ENCODE results near the gene SOAT1. TPM values are rescaled to one million over a fixed set of nuclear protein-coding genes. Genes with fewer than 3 reads are reported as not detected.

The SOAT1 gene
- total RNA-seq, 1 experiment from 2014 or later: 7.5 TPM

GRCh38 chr1:179334440-179334839 lies 40.8 kb downstream of the SOAT1 start:
- WGBS (ENCODE audit: extremely low coverage, insufficient read length, low lambda C conversion rate): no CpG with 5 or more reads among the region's 4 CpGs
- no peak for TF ChIP-seq CTCF (conservative IDR thresholded peaks at IDR 0.05)
- H3K27ac Mint-ChIP-seq: no peak overlapping the region
- Histone ChIP-seq H2BK12ac (ENCODE audit: insufficient read length, low read depth, low read length) (no peak overlapping the region), H4K91ac (ENCODE audit: insufficient read length, low read depth, low read length) (no peak overlapping the region), H3K9me3 (ENCODE audit: control insufficient read depth, low read depth, low read length) (no peaks in the 10 kb centered on the region), H3K27me3 (ENCODE audit: insufficient read depth, low read length) (no peaks in the 10 kb centered on the region), H2BK5ac (ENCODE audit: insufficient read length, low read length) (no peak overlapping the region), H2BK15ac (ENCODE audit: low read depth, low read length) (no peak overlapping the region), H3K4me1 (ENCODE audit: insufficient read depth, low read length) (no peaks in the 10 kb centered on the region), H4K20me1 (ENCODE audit: control insufficient read depth, insufficient read depth, insufficient read length) (no peaks in the 10 kb centered on the region), H3K14ac (ENCODE audit: insufficient read depth, low read length) (no peak overlapping the region), H3K9ac (ENCODE audit: extremely low read depth, insufficient read length, low read length) (no peak overlapping the region), H3K23me2 (ENCODE audit: insufficient read length, low read depth, low read length, poor library complexity, severe bottlenecking) (no peaks in the 10 kb centered on the region), H3K18ac (ENCODE audit: insufficient read length, low read depth, low read length) (no peak overlapping the region), H2BK120ac (ENCODE audit: low read depth, low read length, poor library complexity, severe bottlenecking) (no peak overlapping the region), H3K4ac (ENCODE audit: low read depth, low read length) (no peak overlapping the region), H2AK5ac (ENCODE audit: insufficient read length, low read length) (no peak overlapping the region), H3K79me1 (ENCODE audit: insufficient read depth, low read depth, low read length, poor library complexity, severe bottlenecking) (no peaks in the 10 kb centered on the region), H2AFZ (ENCODE audit: low read length) (no peak overlapping the region), H3K4me2 (ENCODE audit: insufficient read depth, insufficient read length, low read length) (no peak overlapping the region), H4K8ac (replicated peaks; ENCODE audit: insufficient read length, low read depth, low read length) (no peak overlapping the region), H3K79me2 (ENCODE audit: insufficient read depth, low read length) (no peaks in the 10 kb centered on the region), H2BK20ac (ENCODE audit: low read depth, low read length, poor library complexity, severe bottlenecking) (no peak overlapping the region), H3T11ph (ENCODE audit: low read length) (no peak overlapping the region), H4K5ac (ENCODE audit: insufficient read length, low read depth, low read length) (no peak overlapping the region), H3K23ac (ENCODE audit: insufficient read length, low read depth, low read length) (no peak overlapping the region), H3K27ac (ENCODE audit: insufficient read length, low read depth, low read length) (no peak overlapping the region), H3K56ac (ENCODE audit: insufficient read length, low read depth, low read length) (no peak overlapping the region)
- peaks cover 9 to 11% of the 10 kb centered on the region in 2 experiments for H3K4me1 Mint-ChIP-seq
- no peak for DNase-seq
- H3K27me3 Mint-ChIP-seq (ENCODE audit: low read depth): no peaks in the 10 kb centered on the region
- H3K9me3 Mint-ChIP-seq: peaks cover 4 to 6% of the 10 kb centered on the region in 2 experiments; a peak in 3 of 5 replicates
- H3K36me3 Mint-ChIP-seq (ENCODE audit: insufficient read depth in 1 of 3, low read depth in 3 of 3): peaks cover 0 to 7% (median 6%) of the 10 kb centered on the region in 3 experiments; a peak in 5 of 7 replicates
- H3K4me3 Mint-ChIP-seq: no peak overlapping the region

All from H9 (cell line).